ENCODE results near the gene CCL8. TPM values are rescaled to one million over a fixed set of nuclear protein-coding genes. Genes with fewer than 3 reads are reported as not detected.

Gene CCL8
- total and polyA plus RNA-seq, 7 donors: 1.6 to 12.5 (median 4.5) TPM; not detected in 3

GRCh38 chr17:34303606-34304005 is 15.6 kb upstream of the CCL8 start:
- TF ChIP-seq POLR2AphosphoS5 (IDR thresholded peaks at IDR 0.05) (no peak), EP300 (IDR thresholded peaks at IDR 0.05) (no peak)
- Histone ChIP-seq H3K27ac (no peak overlapping the region), H3K36me3 (no peaks in the 10 kb centered on the region), H3K4me3 (no peak overlapping the region), H3K4me1 (peaks cover 0 to 46% (median 38%) of the 10 kb centered on the region in 4 donors), H3K27me3 (no peaks in the 10 kb centered on the region), H3K9me3 (no peaks in the 10 kb centered on the region)
- no peak for DNase-seq
- intact Hi-C loops (cut with DNase I): loop anchor here (5.0 kb wide), 1 partner anchor 51 kb away; no protein-coding TSS in a partner anchor
- WGBS, 2 donors: 57 to 82% methylated on average over 2 of the region's 2 CpGs

GRCh38 chr17:34305061-34305460 is 14.2 kb upstream of the CCL8 start:
- TF ChIP-seq CTCF (IDR thresholded peaks at IDR 0.05) (no peak), POLR2A (IDR thresholded peaks at IDR 0.05) (no peak), EP300 (IDR thresholded peaks at IDR 0.05) (no peak), POLR2AphosphoS5 (IDR thresholded peaks at IDR 0.05) (no peak)
- 90 to 95% methylated on average over 4 of the region's 4 CpGs for whole genome bisulfite sequencing, 2 donors
- DNase-seq: no peak
- Histone ChIP-seq H3K4me3 (no peak overlapping the region), H3K36me3 (no peaks in the 10 kb centered on the region), H3K27ac (no peak overlapping the region), H3K9me3 (no peaks in the 10 kb centered on the region), H3K4me1 (peaks cover 0 to 36% (median 29%) of the 10 kb centered on the region in 4 donors), H3K27me3 (no peaks in the 10 kb centered on the region)
- intact Hi-C loops (cut with DNase I): no loop called here

GRCh38 chr17:34305606-34306005 is 13.6 kb upstream of the CCL8 start:
- no peaks in the 10 kb centered on the region for H3K36me3 ChIP-seq
- H3K9me3 ChIP-seq: no peaks in the 10 kb centered on the region
- H3K27me3 ChIP-seq: no peaks in the 10 kb centered on the region
- no peak for DNase-seq
- H3K27ac ChIP-seq: no peak overlapping the region
- intact Hi-C loops (cut with DNase I): loop anchor here (2.0 kb wide), 1 partner anchor 105 kb away; no protein-coding TSS in a partner anchor
- H3K4me1 ChIP-seq: peaks cover 0 to 31% (median 23%) of the 10 kb centered on the region in 4 donors
- TF ChIP-seq EP300 (IDR thresholded peaks at IDR 0.05) (no peak), POLR2AphosphoS5 (IDR thresholded peaks at IDR 0.05) (no peak), POLR2A (IDR thresholded peaks at IDR 0.05) (no peak)
- H3K4me3 ChIP-seq: no peak overlapping the region

- WGBS, 2 donors: 61 to 81% methylated on average over 3 of the region's 3 CpGs
- intact Hi-C loops (cut with DNase I): loop anchor here (2.0 kb wide), 1 partner anchor 106 kb away; no protein-coding TSS in a partner anchor
- TF ChIP-seq POLR2A (IDR thresholded peaks at IDR 0.05) (no peak), CTCF (IDR thresholded peaks at IDR 0.05) (peak in 3 of 4 experiments; percentile 13 to 52 (median 40))
These were observed 12.8 kb upstream of the CCL8 start for GRCh38 chr17:34306466-34306865.

GRCh38 chr17:34307110-34307509 is 12.1 kb upstream of the CCL8 start:
- WGBS, 2 donors: 55 to 58% methylated on average over 3 of the region's 3 CpGs
- no peak for DNase-seq
- Histone ChIP-seq H3K36me3 (no peaks in the 10 kb centered on the region), H3K4me1 (peaks cover 0 to 21% (median 12%) of the 10 kb centered on the region in 4 donors), H3K27me3 (no peaks in the 10 kb centered on the region), H3K4me3 (no peak overlapping the region), H3K27ac (no peak overlapping the region), H3K9me3 (no peaks in the 10 kb centered on the region)
- no peak for TF ChIP-seq CTCF (IDR thresholded peaks at IDR 0.05)
- TF ChIP-seq POLR2AphosphoS5 (IDR thresholded peaks at IDR 0.05): peak in 1 of 4 donors; percentile 24
- intact Hi-C loops (cut with DNase I): loop anchor here (2.0 kb wide), 1 partner anchor 106 kb away; no protein-coding TSS in a partner anchor

More at GRCh38 chr17:34306466-34306865, 12.8 kb upstream of the CCL8 start:
- no peaks in the 10 kb centered on the region for H3K27me3 ChIP-seq
- peaks cover 0 to 22% (median 15%) of the 10 kb centered on the region in 4 donors for H3K4me1 ChIP-seq
- H3K27ac ChIP-seq: no peak overlapping the region
- no peaks in the 10 kb centered on the region for H3K9me3 ChIP-seq
- no peak for DNase-seq
- no peaks in the 10 kb centered on the region for H3K36me3 ChIP-seq
- H3K4me3 ChIP-seq: no peak overlapping the region

GRCh38 chr17:34308371-34308770 is 10.9 kb upstream of the CCL8 start:
- H3K4me3 ChIP-seq: no peak overlapping the region
- intact Hi-C loops (cut with DNase I): no loop called here
- no peak for DNase-seq
- H3K4me1 ChIP-seq: peaks cover 0 to 21% (median 12%) of the 10 kb centered on the region in 4 donors
- TF ChIP-seq EP300 (IDR thresholded peaks at IDR 0.05) (no peak), CTCF (IDR thresholded peaks at IDR 0.05) (no peak), POLR2A (IDR thresholded peaks at IDR 0.05) (no peak), POLR2AphosphoS5 (IDR thresholded peaks at IDR 0.05) (no peak)
- no peak overlapping the region for H3K27ac ChIP-seq
- no peaks in the 10 kb centered on the region for H3K36me3 ChIP-seq
- no peaks in the 10 kb centered on the region for H3K27me3 ChIP-seq
- H3K9me3 ChIP-seq: no peaks in the 10 kb centered on the region

Data from sigmoid colon (tissue), 7 donors.